K562 (cell line): ENCODE data around the gene BCKDK.

ENCODE experiments used
- BCL6 ChIP-seq: fragments of 250-450 bp; sonication (Bioruptor Pico); IDR thresholded peaks from 2 replicates; pipeline ENCODE4 v1.4.0; 2020
- CHD4 ChIP-seq: fragments of 200-600 bp; sonication (generic); IDR thresholded peaks from 3 replicates; pipeline ENCODE4 v1.6.1; 2012; ENCODE audit warnings: low read depth, mild to moderate bottlenecking, mixed read lengths, low read length, inconsistent platforms; ENCODE audit not compliant: insufficient read depth, insufficient replicate concordance, poor library complexity, severe bottlenecking
- CREM ChIP-seq: IDR thresholded peaks from 2 replicates; pipeline ENCODE4 v1.6.1; 2014; ENCODE audit warnings: antibody characterized with exemption, low read depth
- EGR1 ChIP-seq: fragments of 450-650 bp; conservative IDR thresholded peaks from 2 replicates; pipeline ENCODE4 v1.6.1; 2017; ENCODE audit warnings: mild to moderate bottlenecking
- EP300 ChIP-seq: IDR thresholded peaks from 2 replicates; pipeline ENCODE4 v1.6.1; 2012; ENCODE audit warnings: low read length, improper control_type of control experiment
- HDAC2 ChIP-seq: fragments of 450-650 bp; IDR thresholded peaks from 2 replicates; pipeline ENCODE4 v1.6.1; 2016; ENCODE audit warnings: mild to moderate bottlenecking
- KDM1A ChIP-seq, 2 experiments: fragments of 450-650 bp; IDR thresholded peaks; 2 replicates each; pipeline ENCODE4 v1.6.1; 2016; ENCODE audit warnings: mild to moderate bottlenecking in 2 of 2
- POLR2B ChIP-seq: fragments of 450-650 bp; IDR thresholded peaks from 2 replicates; pipeline ENCODE4 v1.6.1; 2018; ENCODE audit warnings: low read depth; ENCODE audit not compliant: partially characterized antibody
- ZSCAN29 ChIP-seq: fragments of 450-650 bp; IDR thresholded peaks from 2 replicates; pipeline ENCODE4 v1.6.1; 2017
- TF ChIP-seq, protein P1 (sequence below): sonication (generic); formaldehyde crosslinking; IDR thresholded peaks from 2 replicates; pipeline ENCODE4 v1.8.0; 2022; ENCODE audit warnings: mild to moderate bottlenecking, missing genetic modification reagents
- TF ChIP-seq, protein P2 (sequence below): fragments of 450-650 bp; IDR thresholded peaks from 2 replicates; pipeline ENCODE4 v1.6.1; 2016; ENCODE audit warnings: antibody characterized with exemption
- TF ChIP-seq, protein P3 (sequence below): fragments of 250-450 bp; sonication (Bioruptor Pico); IDR thresholded peaks from 2 replicates; pipeline ENCODE4 v1.5.0; 2020; ENCODE audit warnings: mild to moderate bottlenecking
- TF ChIP-seq, protein P4 (sequence below), 3 experiments: IDR thresholded peaks in 2 of 3; conservative IDR thresholded peaks in 1 of 3; 2 replicates each; pipeline ENCODE4 v1.5.1; 2011 to 2012; ENCODE audit warnings: low read length in 3 of 3, mild to moderate bottlenecking in 3 of 3, control low read depth in 2 of 3, improper control_type of control experiment in 1 of 3, inconsistent platforms in 1 of 3, low read depth in 1 of 3, mixed read lengths in 1 of 3, moderate library complexity in 1 of 3; ENCODE audit not compliant: insufficient read depth in 2 of 3

DNA sequence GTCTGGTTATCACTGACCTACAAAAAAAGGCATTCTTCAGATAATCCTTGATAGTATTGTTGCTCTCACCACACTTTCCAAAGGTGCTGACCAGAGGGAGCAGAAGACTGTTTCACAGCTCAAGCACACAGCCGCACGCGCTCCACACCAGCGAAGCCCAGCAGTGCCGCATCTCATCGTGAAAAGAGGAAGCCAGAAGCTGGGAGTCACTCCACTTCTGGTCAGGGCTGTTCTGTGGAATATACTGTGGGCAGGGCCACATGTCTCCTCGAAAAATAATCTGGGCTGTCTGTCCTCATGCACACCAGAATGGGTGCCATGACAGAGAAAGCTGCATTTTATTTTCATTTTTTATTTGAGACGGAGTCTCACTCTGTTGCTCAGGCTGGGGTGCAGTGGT lies 49.0 kb downstream of the BCKDK start:
- TF ChIP-seq, protein P1, sequence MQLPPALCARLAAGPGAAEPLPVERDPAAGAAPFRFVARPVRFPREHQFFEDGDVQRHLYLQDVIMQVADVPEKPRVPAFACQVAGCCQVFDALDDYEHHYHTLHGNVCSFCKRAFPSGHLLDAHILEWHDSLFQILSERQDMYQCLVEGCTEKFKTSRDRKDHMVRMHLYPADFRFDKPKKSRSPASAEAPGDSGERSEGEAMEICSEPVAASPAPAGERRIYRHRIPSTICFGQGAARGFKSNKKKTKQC (CRISPR knock-in tag) = no peak
- TF ChIP-seq CREM = no peak
- TF ChIP-seq, protein P2, sequence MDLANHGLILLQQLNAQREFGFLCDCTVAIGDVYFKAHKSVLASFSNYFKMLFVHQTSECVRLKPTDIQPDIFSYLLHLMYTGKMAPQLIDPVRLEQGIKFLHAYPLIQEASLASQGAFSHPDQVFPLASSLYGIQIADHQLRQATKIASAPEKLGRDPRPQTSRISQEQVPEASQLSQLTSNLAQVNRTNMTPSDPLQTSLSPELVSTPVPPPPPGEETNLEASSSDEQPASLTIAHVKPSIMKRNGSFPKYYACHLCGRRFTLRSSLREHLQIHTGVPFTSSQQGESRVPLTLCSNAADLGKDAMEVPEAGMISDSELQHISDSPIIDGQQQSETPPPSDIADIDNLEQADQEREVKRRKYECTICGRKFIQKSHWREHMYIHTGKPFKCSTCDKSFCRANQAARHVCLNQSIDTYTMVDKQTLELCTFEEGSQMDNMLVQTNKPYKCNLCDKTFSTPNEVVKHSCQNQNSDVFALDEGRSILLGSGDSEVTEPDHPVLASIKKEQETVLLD = no peak
- no peak for TF ChIP-seq ZSCAN29
- no peak for TF ChIP-seq POLR2B
- TF ChIP-seq KDM1A (IDR thresholded peaks at IDR 0.05) = no peak
- TF ChIP-seq EP300 = no peak
- no peak for TF ChIP-seq EGR1
- TF ChIP-seq, protein P3, sequence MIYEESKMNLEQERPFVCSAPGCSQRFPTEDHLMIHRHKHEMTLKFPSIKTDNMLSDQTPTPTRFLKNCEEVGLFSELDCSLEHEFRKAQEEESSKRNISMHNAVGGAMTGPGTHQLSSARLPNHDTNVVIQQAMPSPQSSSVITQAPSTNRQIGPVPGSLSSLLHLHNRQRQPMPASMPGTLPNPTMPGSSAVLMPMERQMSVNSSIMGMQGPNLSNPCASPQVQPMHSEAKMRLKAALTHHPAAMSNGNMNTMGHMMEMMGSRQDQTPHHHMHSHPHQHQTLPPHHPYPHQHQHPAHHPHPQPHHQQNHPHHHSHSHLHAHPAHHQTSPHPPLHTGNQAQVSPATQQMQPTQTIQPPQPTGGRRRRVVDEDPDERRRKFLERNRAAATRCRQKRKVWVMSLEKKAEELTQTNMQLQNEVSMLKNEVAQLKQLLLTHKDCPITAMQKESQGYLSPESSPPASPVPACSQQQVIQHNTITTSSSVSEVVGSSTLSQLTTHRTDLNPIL (CRISPR knock-in tag) = no peak
- TF ChIP-seq, protein P4, sequence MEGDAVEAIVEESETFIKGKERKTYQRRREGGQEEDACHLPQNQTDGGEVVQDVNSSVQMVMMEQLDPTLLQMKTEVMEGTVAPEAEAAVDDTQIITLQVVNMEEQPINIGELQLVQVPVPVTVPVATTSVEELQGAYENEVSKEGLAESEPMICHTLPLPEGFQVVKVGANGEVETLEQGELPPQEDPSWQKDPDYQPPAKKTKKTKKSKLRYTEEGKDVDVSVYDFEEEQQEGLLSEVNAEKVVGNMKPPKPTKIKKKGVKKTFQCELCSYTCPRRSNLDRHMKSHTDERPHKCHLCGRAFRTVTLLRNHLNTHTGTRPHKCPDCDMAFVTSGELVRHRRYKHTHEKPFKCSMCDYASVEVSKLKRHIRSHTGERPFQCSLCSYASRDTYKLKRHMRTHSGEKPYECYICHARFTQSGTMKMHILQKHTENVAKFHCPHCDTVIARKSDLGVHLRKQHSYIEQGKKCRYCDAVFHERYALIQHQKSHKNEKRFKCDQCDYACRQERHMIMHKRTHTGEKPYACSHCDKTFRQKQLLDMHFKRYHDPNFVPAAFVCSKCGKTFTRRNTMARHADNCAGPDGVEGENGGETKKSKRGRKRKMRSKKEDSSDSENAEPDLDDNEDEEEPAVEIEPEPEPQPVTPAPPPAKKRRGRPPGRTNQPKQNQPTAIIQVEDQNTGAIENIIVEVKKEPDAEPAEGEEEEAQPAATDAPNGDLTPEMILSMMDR (IDR thresholded peaks at IDR 0.05 in 2 of 3, conservative IDR thresholded peaks at IDR 0.05 in 1 of 3; ENCODE audit: insufficient read depth in 2 of 3, low read depth in 1 of 3, low read length in 3 of 3) = no peak
- TF ChIP-seq HDAC2 = no peak
- no peak for TF ChIP-seq CHD4
- TF ChIP-seq BCL6 (CRISPR knock-in tag) = no peak
